ENCODE results near the gene RNU6-8.

- TF ChIP-seq CTCF (IDR thresholded peaks at IDR 0.05) (no peak), POLR2A (IDR thresholded peaks at IDR 0.05) (no peak)
These were observed 12.4 kb downstream of the RNU6-8 start for GRCh38 chr14:32190673-32191072.
